ENCODE data around the gene MGARP. TPM values are rescaled to one million over a fixed set of nuclear protein-coding genes. Genes with fewer than 3 reads are reported as not detected.
A peak's percentile ranks its signal among the peaks of the same experiment; 100 is the strongest.
"Not testable (repeated sequence)": the region's sequence is repeated elsewhere in the genome, so short reads cannot be mapped to it uniquely, and the experiment has no call there.

Gene MGARP
- total RNA-seq, 8 experiments from 2014 or later: 0.36 to 1.6 (median 0.71) TPM; not detected in 1

- no peaks in the 10 kb centered on the region for H3K4me1 ChIP-seq (replicated peaks in 1 of 2)
- no peak overlapping the region for H3K27ac ChIP-seq
- WGBS, 10 experiments: 18 to 100% (median 82%) methylated on average over 1 to 7 of the region's 7 CpGs
- in situ Hi-C loops (cut with MboI; ENCODE audit: low pct_unique_long_range_greater_than_20kb in 2 of 9, low sequenced_read_pairs in 9 of 9, unreplicated experiment in 9 of 9): loop anchor here in 2 of 9 experiments (25.0 kb wide), 2 partner anchors 95 to 195 kb away; partner anchors contain the start of gene ELF2 (in 1 of the 2)
- no peak for ATAC-seq (replicated peaks in 6 of 8)
- H3K4me3 ChIP-seq: no peak overlapping the region
These were observed 2.2 kb upstream of the MGARP start for GRCh38 chr4:139282065-139282720.

- peak in 6 of 8 experiments; percentile 17 to 62 (median 59) for ATAC-seq (replicated peaks in 6 of 8)
- 0 to 71% (median 29%) methylated on average over 1 to 31 of the region's 40 CpGs for WGBS, 10 experiments
- Histone ChIP-seq H3K4me1 (replicated peaks in 1 of 2) (no peaks in the 10 kb centered on the region), H3K4me3 (peak overlapping the region; percentile 17 to 33 (median 26)), H3K27ac (no peak overlapping the region)
- in situ Hi-C loops (cut with MboI; ENCODE audit: low pct_unique_long_range_greater_than_20kb in 2 of 9, low sequenced_read_pairs in 9 of 9, unreplicated experiment in 9 of 9): loop anchor here in 2 of 9 experiments (25.0 kb wide), 2 partner anchors 92 to 192 kb away; partner anchors contain the start of gene ELF2 (in 1 of the 2)
These were observed 889 bp downstream of the MGARP start for GRCh38 chr4:139278912-139279759.

GRCh38 chr4:139278485-139278884 lies 1.5 kb downstream of the MGARP start:
- Histone ChIP-seq H3K4me3 (no peak overlapping the region), H3K4me1 (replicated peaks in 1 of 2) (no peaks in the 10 kb centered on the region), H3K27ac (no peak overlapping the region)
- 30 to 94% (median 71%) methylated on average over 7 to 16 of the region's 16 CpGs for WGBS, 10 experiments
- ATAC-seq (replicated peaks in 6 of 8): no peak
- in situ Hi-C loops (cut with MboI; ENCODE audit: low pct_unique_long_range_greater_than_20kb in 2 of 9, low sequenced_read_pairs in 9 of 9, unreplicated experiment in 9 of 9): loop anchor here in 2 of 9 experiments (25.0 kb wide), 2 partner anchors 91 to 191 kb away; partner anchors contain the start of gene ELF2 (in 1 of the 2)

GRCh38 chr4:139275281-139275735 lies 4.7 kb downstream of the MGARP start:
- in situ Hi-C loops (cut with MboI; ENCODE audit: low pct_unique_long_range_greater_than_20kb in 2 of 9, low sequenced_read_pairs in 9 of 9, unreplicated experiment in 9 of 9): loop anchor here in 2 of 9 experiments (25.0 kb wide), 2 partner anchors 88 to 188 kb away; partner anchors contain the start of gene ELF2 (in 1 of the 2)
- H3K4me1 ChIP-seq (replicated peaks in 1 of 2): no peaks in the 10 kb centered on the region
- 33 to 95% (median 85%) methylated on average over 2 to 4 of the region's 4 CpGs; no CpG with 5 or more reads in 2 of the 10 experiments for WGBS, 10 experiments
- H3K4me3 ChIP-seq: no peak overlapping the region
- no peak for ATAC-seq (replicated peaks in 6 of 8)
- H3K27ac ChIP-seq: no peak overlapping the region

- WGBS, 10 experiments: 69 to 100% (median 86%) methylated on average over 1 of the region's 1 CpG
- in situ Hi-C loops (cut with MboI; ENCODE audit: low pct_unique_long_range_greater_than_20kb in 2 of 9, low sequenced_read_pairs in 9 of 9, unreplicated experiment in 9 of 9): loop anchor here in 2 of 9 experiments (25.0 kb wide), 2 partner anchors 87 to 187 kb away; partner anchors contain the start of gene ELF2 (in 1 of the 2)
- Histone ChIP-seq H3K4me1 (replicated peaks in 1 of 2) (no peaks in the 10 kb centered on the region), H3K27ac (no peak overlapping the region), H3K4me3 (no peak overlapping the region)
- no peak for ATAC-seq (replicated peaks in 6 of 8)
These were observed 5.2 kb downstream of the MGARP start for GRCh38 chr4:139274790-139275189.

GRCh38 chr4:139273835-139274234 lies 6.2 kb downstream of the MGARP start:
- ATAC-seq (replicated peaks in 6 of 8): no peak
- Histone ChIP-seq H3K4me3 (no peak overlapping the region), H3K4me1 (replicated peaks in 1 of 2) (no peaks in the 10 kb centered on the region), H3K27ac (no peak overlapping the region)
- in situ Hi-C loops (cut with MboI; ENCODE audit: low pct_unique_long_range_greater_than_20kb in 2 of 9, low sequenced_read_pairs in 9 of 9, unreplicated experiment in 9 of 9): no loop called here
- WGBS, 10 experiments: 0 to 100% (median 67%) methylated on average over 1 of the region's 1 CpG; no CpG with 5 or more reads in 1 of the 10 experiments

- Histone ChIP-seq H3K4me3 (no peak overlapping the region), H3K27ac (no peak overlapping the region), H3K4me1 (replicated peaks in 1 of 2) (peaks cover 0 to 14% of the 10 kb centered on the region in 2 donors)
- in situ Hi-C loops (cut with MboI; ENCODE audit: low pct_unique_long_range_greater_than_20kb in 2 of 9, low sequenced_read_pairs in 9 of 9, unreplicated experiment in 9 of 9): no loop called here
- WGBS, 10 experiments: 92 to 100% (median 100%) methylated on average over 1 of the region's 1 CpG; no CpG with 5 or more reads in 1 of the 10 experiments
- no peak for ATAC-seq (replicated peaks in 6 of 8)
These were observed 12.7 kb downstream of the MGARP start for GRCh38 chr4:139267301-139267700.

GRCh38 chr4:139266583-139267257 lies 13.3 kb downstream of the MGARP start:
- in situ Hi-C loops (cut with MboI; ENCODE audit: low pct_unique_long_range_greater_than_20kb in 2 of 9, low sequenced_read_pairs in 9 of 9, unreplicated experiment in 9 of 9): no loop called here

GRCh38 chr4:139266208-139266582 lies 13.8 kb downstream of the MGARP start:
- peaks cover 0 to 14% of the 10 kb centered on the region in 2 donors for H3K4me1 ChIP-seq (replicated peaks in 1 of 2)
- in situ Hi-C loops (cut with MboI; ENCODE audit: low pct_unique_long_range_greater_than_20kb in 2 of 9, low sequenced_read_pairs in 9 of 9, unreplicated experiment in 9 of 9): no loop called here
- WGBS, 10 experiments: 0 to 29% (median 9%) methylated on average over 1 of the region's 1 CpG; no CpG with 5 or more reads in 2 of the 10 experiments
- peak overlapping the region in 4 of 5 donors; percentile 2 to 32 (median 25) for H3K4me3 ChIP-seq
- peak in 2 of 8 experiments; percentile 18 to 26 for ATAC-seq (replicated peaks in 6 of 8)
- peak overlapping the region in 1 of 2 donors; percentile 61 for H3K27ac ChIP-seq

More at GRCh38 chr4:139266583-139267257, 13.3 kb downstream of the MGARP start:
- peak overlapping the region in 1 of 2 donors; percentile 61 for H3K27ac ChIP-seq
- H3K4me1 ChIP-seq (replicated peaks in 1 of 2): peaks cover 0 to 14% of the 10 kb centered on the region in 2 donors
- 15 to 59% (median 34%) methylated on average over 4 to 14 of the region's 14 CpGs for WGBS, 10 experiments
- peak overlapping the region; percentile 2 to 32 (median 24) for H3K4me3 ChIP-seq
- peak; percentile 84 to 98 (median 96) for ATAC-seq (replicated peaks in 6 of 8)

- 0 to 67% (median 58%) methylated on average over 1 to 3 of the region's 3 CpGs for WGBS, 10 experiments
These were observed 14.4 kb downstream of the MGARP start for GRCh38 chr4:139265654-139266053.

GRCh38 chr4:139256349-139256748 lies 23.7 kb downstream of the MGARP start:
- in situ Hi-C loops (cut with MboI; ENCODE audit: low pct_unique_long_range_greater_than_20kb in 2 of 9, low sequenced_read_pairs in 9 of 9, unreplicated experiment in 9 of 9): no loop called here
- Histone ChIP-seq H3K4me1 (replicated peaks in 1 of 2) (no peaks in the 10 kb centered on the region), H3K4me3 (no peak overlapping the region), H3K27ac (no peak overlapping the region)
- ATAC-seq (replicated peaks in 6 of 8): no peak
- WGBS, 10 experiments: 33 to 81% (median 61%) methylated on average over 2 of the region's 2 CpGs

More at GRCh38 chr4:139265654-139266053, 14.4 kb downstream of the MGARP start:
- no peak overlapping the region for H3K27ac ChIP-seq
- in situ Hi-C loops (cut with MboI; ENCODE audit: low pct_unique_long_range_greater_than_20kb in 2 of 9, low sequenced_read_pairs in 9 of 9, unreplicated experiment in 9 of 9): no loop called here
- no peak for ATAC-seq (replicated peaks in 6 of 8)
- no peak overlapping the region for H3K4me3 ChIP-seq
- peaks cover 0 to 14% of the 10 kb centered on the region in 2 donors for H3K4me1 ChIP-seq (replicated peaks in 1 of 2)

GRCh38 chr4:139255581-139255980 lies 24.4 kb downstream of the MGARP start:
- ATAC-seq (replicated peaks in 6 of 8); in situ Hi-C loops (cut with MboI; ENCODE audit: low pct_unique_long_range_greater_than_20kb in 2 of 9, low sequenced_read_pairs in 9 of 9, unreplicated experiment in 9 of 9); H3K4me3 ChIP-seq; H3K4me1 ChIP-seq (replicated peaks in 1 of 2); H3K27ac ChIP-seq: not testable (repeated sequence)
- WGBS, 10 experiments: 88 to 100% (median 96%) methylated on average over 1 to 6 of the region's 6 CpGs; no CpG with 5 or more reads in 6 of the 10 experiments

Measured in motor neuron (in vitro differentiated cells).